Stimulated activated naive CD8-positive, alpha-beta T cell treated with anti-CD3 and anti-CD28 coated beads, Interleukin-15, Interleukin-2, amounts not matched to agents 100 U/mL and 50 U/mL, for 24 hours (primary cell): ENCODE measurements around the gene SLC39A7.
A peak's percentile ranks its signal among the peaks of the same experiment; 100 is the strongest.
"Not testable (repeated sequence)": the region's sequence is repeated elsewhere in the genome, so short reads cannot be mapped to it uniquely, and the experiment has no call there.

Source experiments
- ATAC-seq: fragments of 150-1000 bp; cut with Tn5 transposase; one replicate; pipeline ENCODE4 v1.10.0; 2021
- DNase-seq: peaks from one replicate; pipeline ENCODE4 v3.0.0; 2021

The SLC39A7 gene

GRCh38 chr6:33205191-33206026 is 4.7 kb downstream of the SLC39A7 start:
- peak; percentile 71 for DNase-seq
- peak; percentile 75 for ATAC-seq

- DNase-seq (peak; percentile 35), ATAC-seq (no peak)
These were observed 5.6 kb downstream of the SLC39A7 start for GRCh38 chr6:33206027-33206863.

GRCh38 chr6:33206864-33207551 is 6.3 kb downstream of the SLC39A7 start:
- DNase-seq (no peak), ATAC-seq (no peak)

GRCh38 chr6:33207552-33208090 is 7.0 kb downstream of the SLC39A7 start:
- ATAC-seq (no peak), DNase-seq (peak; percentile 47)

GRCh38 chr6:33208091-33208967 is 7.7 kb downstream of the SLC39A7 start, which contains the start of gene RING1:
Gene RING1 (plus strand): TSS chr6:33208500. CDS start chr6:33208823, 323 bp downstream.
- DNase-seq (peak; percentile 90), ATAC-seq (peak; percentile 11)

- DNase-seq (no peak), ATAC-seq (no peak)
These were observed 9.2 kb downstream of the SLC39A7 start for GRCh38 chr6:33209856-33210255.

- DNase-seq = no peak
- no peak for ATAC-seq
These were observed 10.5 kb downstream of the SLC39A7 start for GRCh38 chr6:33211136-33211535.

- DNase-seq = no peak
- ATAC-seq = no peak
These were observed 11.2 kb downstream of the SLC39A7 start for GRCh38 chr6:33211666-33212422.

- DNase-seq = no peak
- no peak for ATAC-seq
These were observed 12.1 kb downstream of the SLC39A7 start for GRCh38 chr6:33212857-33213165.

- ATAC-seq = peak; percentile 14
- DNase-seq = peak; percentile 49
These were observed 12.7 kb downstream of the SLC39A7 start for GRCh38 chr6:33213166-33213988.

GRCh38 chr6:33213989-33214335 is 13.3 kb downstream of the SLC39A7 start:
- ATAC-seq (peak; percentile 1), DNase-seq (no peak)

GRCh38 chr6:33215271-33216116 is 14.8 kb downstream of the SLC39A7 start:
- DNase-seq = no peak
- ATAC-seq = no peak

- ATAC-seq (peak; percentile 28), DNase-seq (no peak)
These were observed 15.5 kb downstream of the SLC39A7 start for GRCh38 chr6:33216117-33216649.

GRCh38 chr6:33217246-33217645 is 16.6 kb downstream of the SLC39A7 start:
- ATAC-seq = no peak

GRCh38 chr6:33217681-33218080 is 17.0 kb downstream of the SLC39A7 start:
- DNase-seq (no peak), ATAC-seq (no peak)

More at GRCh38 chr6:33217246-33217645, 16.6 kb downstream of the SLC39A7 start:
- DNase-seq = no peak

GRCh38 chr6:33226503-33227120 is 25.9 kb downstream of the SLC39A7 start:
- DNase-seq = not testable (repeated sequence)

GRCh38 chr6:33235221-33235634 is 34.6 kb downstream of the SLC39A7 start:
- ATAC-seq = no peak
- no peak for DNase-seq

More at GRCh38 chr6:33226503-33227120, 25.9 kb downstream of the SLC39A7 start:
- not testable (repeated sequence) for ATAC-seq

- ATAC-seq (no peak), DNase-seq (no peak)
These were observed 35.7 kb downstream of the SLC39A7 start for GRCh38 chr6:33236328-33236727.
